ENCODE results near the gene AK3.

AK3 gene

DNA sequence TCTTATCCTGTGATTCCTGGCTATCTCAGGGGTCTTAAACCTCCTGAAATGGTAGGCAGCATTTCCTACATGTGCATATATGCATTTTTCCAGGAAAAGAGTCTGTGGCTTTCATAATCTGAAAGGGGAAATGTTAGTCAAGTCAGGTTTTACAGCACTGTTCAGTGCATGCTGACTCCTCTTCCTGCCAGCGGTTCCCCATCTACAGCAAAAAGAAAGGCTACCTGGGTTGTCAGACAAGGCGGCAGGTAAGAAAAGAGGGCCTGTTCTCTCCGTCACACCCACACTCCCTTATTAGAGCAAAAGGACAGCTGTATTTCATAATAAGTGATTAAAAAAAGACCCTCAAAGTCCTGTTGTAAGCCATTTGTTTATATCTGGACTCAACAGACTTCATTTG lies 70.4 kb downstream of the AK3 start:
- no peak overlapping the region for H3K27ac ChIP-seq
- TF ChIP-seq, protein P1, sequence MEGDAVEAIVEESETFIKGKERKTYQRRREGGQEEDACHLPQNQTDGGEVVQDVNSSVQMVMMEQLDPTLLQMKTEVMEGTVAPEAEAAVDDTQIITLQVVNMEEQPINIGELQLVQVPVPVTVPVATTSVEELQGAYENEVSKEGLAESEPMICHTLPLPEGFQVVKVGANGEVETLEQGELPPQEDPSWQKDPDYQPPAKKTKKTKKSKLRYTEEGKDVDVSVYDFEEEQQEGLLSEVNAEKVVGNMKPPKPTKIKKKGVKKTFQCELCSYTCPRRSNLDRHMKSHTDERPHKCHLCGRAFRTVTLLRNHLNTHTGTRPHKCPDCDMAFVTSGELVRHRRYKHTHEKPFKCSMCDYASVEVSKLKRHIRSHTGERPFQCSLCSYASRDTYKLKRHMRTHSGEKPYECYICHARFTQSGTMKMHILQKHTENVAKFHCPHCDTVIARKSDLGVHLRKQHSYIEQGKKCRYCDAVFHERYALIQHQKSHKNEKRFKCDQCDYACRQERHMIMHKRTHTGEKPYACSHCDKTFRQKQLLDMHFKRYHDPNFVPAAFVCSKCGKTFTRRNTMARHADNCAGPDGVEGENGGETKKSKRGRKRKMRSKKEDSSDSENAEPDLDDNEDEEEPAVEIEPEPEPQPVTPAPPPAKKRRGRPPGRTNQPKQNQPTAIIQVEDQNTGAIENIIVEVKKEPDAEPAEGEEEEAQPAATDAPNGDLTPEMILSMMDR (IDR thresholded peaks at IDR 0.05) = no peak
- H3K9me3 ChIP-seq = no peaks in the 10 kb centered on the region
- no peak overlapping the region for H3K4me3 ChIP-seq (ENCODE audit: low read depth in 1 of 2, low read length in 1 of 2)
- no peaks in the 10 kb centered on the region for H3K36me3 ChIP-seq
- peaks cover 15 to 17% of the 10 kb centered on the region in 2 experiments for H3K4me1 ChIP-seq (ENCODE audit: control insufficient read depth in 1 of 2, insufficient read depth in 1 of 2, low read depth in 1 of 2, low read length in 1 of 2)
- H3K27me3 ChIP-seq = peaks cover 35% of the 10 kb centered on the region

DNA sequence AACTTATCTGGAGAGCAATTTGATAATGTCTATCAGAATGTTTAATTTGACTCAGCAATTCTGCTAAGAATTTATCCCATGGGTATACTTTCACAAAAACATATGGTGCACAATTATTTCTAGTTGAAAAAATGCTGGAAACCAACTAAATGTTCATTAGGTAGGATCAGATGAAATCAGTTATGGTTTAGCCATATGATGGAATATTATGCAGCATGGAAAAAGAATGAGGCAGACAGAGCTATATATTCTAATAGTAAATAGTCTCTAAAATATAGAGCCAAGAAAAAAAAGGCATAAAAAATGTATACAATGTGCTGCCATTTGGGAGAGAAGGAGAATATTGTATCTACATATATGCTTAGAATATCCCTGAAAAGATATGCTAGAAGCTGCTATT lies 71.1 kb downstream of the AK3 start:
- TF ChIP-seq, protein P1 (IDR thresholded peaks at IDR 0.05) = no peak
- H3K36me3 ChIP-seq = no peaks in the 10 kb centered on the region
- no peak overlapping the region for H3K27ac ChIP-seq
- H3K9me3 ChIP-seq = no peaks in the 10 kb centered on the region
- peaks cover 38% of the 10 kb centered on the region for H3K27me3 ChIP-seq
- H3K4me3 ChIP-seq (ENCODE audit: low read depth in 1 of 2, low read length in 1 of 2) = no peak overlapping the region
- peaks cover 15 to 17% of the 10 kb centered on the region in 2 experiments for H3K4me1 ChIP-seq (ENCODE audit: control insufficient read depth in 1 of 2, insufficient read depth in 1 of 2, low read depth in 1 of 2, low read length in 1 of 2)

DNA sequence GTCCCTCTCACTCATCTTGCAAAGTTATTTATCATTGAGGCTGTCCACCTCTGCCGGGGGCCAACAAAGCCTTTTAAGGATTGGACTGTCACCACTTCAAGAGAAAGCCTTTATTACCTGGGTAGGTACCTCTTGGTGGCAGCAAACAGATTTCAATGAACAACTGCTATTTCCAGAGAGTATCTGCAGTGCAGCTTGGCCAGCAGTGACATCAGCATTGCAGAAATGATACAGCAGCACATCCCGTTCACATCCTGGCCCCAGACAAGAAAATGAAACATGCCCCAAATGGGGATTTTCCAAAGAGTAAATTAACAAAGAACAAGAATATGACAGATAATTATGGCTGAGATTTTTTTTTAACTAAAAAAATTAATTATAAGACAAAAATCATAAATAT lies 72.4 kb downstream of the AK3 start:
- Histone ChIP-seq H3K4me3 (ENCODE audit: low read depth in 1 of 2, low read length in 1 of 2) (no peak overlapping the region), H3K27me3 (peaks cover 38% of the 10 kb centered on the region), H3K4me1 (ENCODE audit: control insufficient read depth in 1 of 2, insufficient read depth in 1 of 2, low read depth in 1 of 2, low read length in 1 of 2) (peaks cover 15 to 19% of the 10 kb centered on the region in 2 experiments), H3K27ac (no peak overlapping the region), H3K36me3 (no peaks in the 10 kb centered on the region), H3K9me3 (no peaks in the 10 kb centered on the region)
- TF ChIP-seq, protein P1 (IDR thresholded peaks at IDR 0.05) = no peak

DNA sequence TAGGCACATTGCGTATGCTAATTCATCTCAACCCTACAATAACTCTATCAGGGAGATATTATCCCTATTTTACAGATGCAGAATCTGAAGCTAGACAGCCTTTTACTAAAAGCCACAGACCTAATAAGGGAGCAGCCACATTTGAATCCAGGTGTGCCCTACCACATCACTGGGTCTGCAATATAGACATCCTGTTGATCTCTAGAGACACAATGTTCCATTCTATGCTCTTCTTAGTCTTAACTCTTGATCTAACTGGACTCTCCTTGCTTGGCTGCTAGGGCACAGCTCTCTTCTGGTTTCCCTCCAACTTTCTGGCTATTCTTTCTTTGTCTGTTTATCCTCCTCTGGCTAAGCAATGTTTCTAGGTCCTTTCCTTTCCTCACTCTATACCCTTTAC lies 73.3 kb downstream of the AK3 start:
- Histone ChIP-seq H3K27ac (no peak overlapping the region), H3K4me3 (ENCODE audit: low read depth in 1 of 2, low read length in 1 of 2) (no peak overlapping the region), H3K4me1 (ENCODE audit: control insufficient read depth in 1 of 2, insufficient read depth in 1 of 2, low read depth in 1 of 2, low read length in 1 of 2) (peaks cover 21 to 28% of the 10 kb centered on the region in 2 experiments), H3K27me3 (peaks cover 38% of the 10 kb centered on the region), H3K36me3 (no peaks in the 10 kb centered on the region), H3K9me3 (no peaks in the 10 kb centered on the region)
- TF ChIP-seq, protein P1 (IDR thresholded peaks at IDR 0.05) = no peak

DNA sequence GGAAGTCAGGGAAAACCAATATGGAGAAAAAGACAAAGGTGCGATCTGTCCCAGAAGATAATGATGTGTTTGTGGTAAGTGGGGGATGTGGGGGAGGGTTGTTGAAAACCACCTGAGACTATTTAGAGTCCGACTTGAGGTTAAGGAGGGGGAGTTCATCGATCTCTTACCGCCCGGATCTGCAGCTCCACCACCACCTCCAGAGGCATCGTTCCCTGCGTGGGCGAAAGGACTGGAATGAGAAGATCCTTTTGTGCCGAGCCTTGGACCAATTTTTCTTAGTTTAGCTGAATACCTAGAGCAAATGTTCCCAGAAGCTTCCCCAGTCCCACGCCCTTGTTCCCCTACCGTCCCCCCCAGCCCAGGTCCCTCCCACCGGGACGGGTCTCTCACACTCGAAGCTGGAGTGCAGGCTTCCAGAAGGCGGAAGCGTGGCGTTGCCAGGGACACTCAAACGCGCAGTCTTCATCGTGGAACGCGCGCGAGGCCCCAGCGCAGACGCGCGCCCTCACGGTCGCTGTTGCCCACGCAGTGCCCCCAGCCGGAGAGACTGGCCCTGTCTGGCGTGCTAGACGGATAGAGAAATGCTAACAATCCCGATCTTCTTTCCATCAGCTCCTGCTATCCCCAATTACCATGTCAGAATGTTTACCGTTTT lies 74.8 kb downstream of the AK3 start, which contains the start of gene SPATA6L:
TSS of gene SPATA6L (minus strand) at position 439 of the 658 bp plus-strand sequence. CDS start at position 209, 230 bp downstream.
- Histone ChIP-seq H3K27ac (no peak within 1 kb of the TSS), H3K4me3 (ENCODE audit: low read depth in 1 of 2, low read length in 1 of 2) (peak within 1 kb of the TSS; percentile 44 to 56), H3K4me1 (ENCODE audit: control insufficient read depth in 1 of 2, insufficient read depth in 1 of 2, low read depth in 1 of 2, low read length in 1 of 2) (peaks cover 31 to 38% of the 10 kb centered on the region in 2 experiments), H3K36me3 (no peaks in the 10 kb centered on the region), H3K27me3 (peaks cover 42% of the 10 kb centered on the region), H3K9me3 (no peaks in the 10 kb centered on the region)
- TF ChIP-seq, protein P1 (IDR thresholded peaks at IDR 0.05) = no peak
